HG03469 (cell line): Measurements from ENCODE around the gene TJAP1.

Experiments used
- ATAC-seq: cut with Tn5 transposase; IDR thresholded peaks from one replicate; pipeline ENCODE4 v1.9.1; 2021; ENCODE audit warnings: mild to moderate bottlenecking, moderate library complexity, moderate number of reproducible peaks; ENCODE audit not compliant: unreplicated experiment

TJAP1 gene

GRCh38 chr6:43502666-43503065, 25.3 kb downstream of the TJAP1 start:
- no peak for ATAC-seq

DNA sequence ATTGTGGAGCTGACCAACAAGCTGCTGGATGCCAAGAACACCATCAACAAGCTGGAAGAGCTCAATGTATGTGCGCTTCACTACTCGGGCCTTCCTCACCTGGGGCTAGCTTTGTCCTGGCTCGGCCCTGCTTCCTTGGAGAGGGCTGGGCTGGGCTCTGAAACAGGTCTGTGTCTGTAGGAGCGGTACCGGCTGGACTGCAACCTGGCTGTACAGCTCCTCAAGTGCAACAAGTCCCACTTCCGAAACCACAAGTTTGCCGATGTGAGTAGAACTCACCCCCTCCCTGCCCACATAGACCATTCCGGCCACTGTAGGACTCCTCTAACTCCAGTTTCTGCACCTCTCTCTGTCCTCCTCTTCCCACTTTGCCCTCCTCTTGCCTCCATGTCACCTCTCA, 26.1 kb downstream of the TJAP1 start:
- ATAC-seq: no peak

- ATAC-seq: no peak
Observed at GRCh38 chr6:43504756-43505593, 27.6 kb downstream of the TJAP1 start.

DNA sequence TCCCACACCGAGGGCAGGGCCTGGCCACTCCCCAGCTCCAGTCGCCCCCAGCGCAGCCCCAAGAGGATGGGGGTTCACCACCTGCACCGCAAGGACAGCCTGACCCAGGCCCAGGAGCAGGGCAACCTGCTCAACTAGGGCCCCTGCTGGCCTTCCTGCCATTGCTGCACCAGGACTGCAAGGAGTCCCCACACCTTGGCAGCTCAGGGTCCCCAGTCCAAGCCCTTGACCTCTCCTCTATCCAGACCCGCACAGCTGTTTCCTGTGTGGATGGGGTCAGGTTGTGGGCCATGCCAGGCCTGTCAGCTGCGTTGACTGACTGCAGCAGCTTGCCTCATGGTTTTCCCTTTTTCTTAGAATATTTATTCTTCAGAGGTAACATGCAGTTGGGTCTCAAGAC, 28.3 kb downstream of the TJAP1 start:
- ATAC-seq: no peak

DNA sequence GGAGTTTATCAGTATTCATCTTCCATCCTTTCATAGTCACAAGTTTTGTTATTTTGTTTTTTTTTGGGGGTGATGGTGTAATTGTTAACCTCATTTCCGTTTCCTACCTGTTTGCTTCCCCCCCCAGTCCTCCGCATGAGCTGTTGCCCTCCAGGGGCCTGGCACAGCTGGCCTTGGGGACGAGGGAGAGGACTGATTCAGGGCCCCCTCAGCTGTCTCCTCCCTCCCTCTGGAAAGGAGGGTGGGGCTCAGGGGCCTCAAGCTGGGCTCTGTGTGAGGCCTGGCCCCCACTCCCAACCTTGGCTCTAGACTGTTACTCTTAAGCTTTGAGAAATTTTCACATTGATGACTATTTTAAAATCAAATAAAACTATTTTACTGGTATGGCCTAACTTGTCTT, 28.8 kb downstream of the TJAP1 start:
- no peak for ATAC-seq

GRCh38 chr6:43506667-43507471, 29.5 kb downstream of the TJAP1 start:
- peak; percentile 30 for ATAC-seq

DNA sequence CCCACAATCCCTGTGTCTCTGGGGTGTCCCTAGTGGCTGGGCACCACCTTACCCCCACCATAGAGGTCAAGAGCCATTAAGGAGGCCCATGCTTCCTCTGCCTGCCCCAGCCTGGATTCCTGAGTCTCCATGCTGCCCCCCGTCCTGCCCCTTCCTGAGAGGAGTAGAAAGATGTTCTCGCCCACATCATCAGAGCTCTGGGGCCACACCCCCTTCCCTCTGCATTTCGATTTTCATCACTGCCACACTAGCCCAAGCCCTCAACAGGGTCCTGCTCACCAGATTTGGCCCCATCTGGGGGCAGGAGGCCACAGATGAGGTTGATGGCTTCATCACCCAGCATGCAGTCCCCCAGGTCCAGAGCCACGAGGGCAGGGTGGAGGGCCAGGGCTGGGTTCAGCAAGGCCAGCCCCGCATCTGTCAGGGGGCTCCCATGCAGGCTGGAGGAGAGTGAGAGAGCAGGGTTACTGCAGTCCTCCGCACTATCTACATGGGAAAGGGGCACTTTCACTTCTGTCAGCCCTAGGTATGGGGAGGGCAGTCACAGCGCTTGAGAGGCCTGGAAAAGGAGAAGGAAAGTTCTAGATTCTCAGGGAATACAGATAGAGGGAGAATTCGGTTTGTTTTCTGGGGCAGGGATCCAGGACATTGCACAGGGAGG, 31.2 kb downstream of the TJAP1 start:
- no peak for ATAC-seq

GRCh38 chr6:43509142-43509983, 32.0 kb downstream of the TJAP1 start:
- ATAC-seq: no peak

DNA sequence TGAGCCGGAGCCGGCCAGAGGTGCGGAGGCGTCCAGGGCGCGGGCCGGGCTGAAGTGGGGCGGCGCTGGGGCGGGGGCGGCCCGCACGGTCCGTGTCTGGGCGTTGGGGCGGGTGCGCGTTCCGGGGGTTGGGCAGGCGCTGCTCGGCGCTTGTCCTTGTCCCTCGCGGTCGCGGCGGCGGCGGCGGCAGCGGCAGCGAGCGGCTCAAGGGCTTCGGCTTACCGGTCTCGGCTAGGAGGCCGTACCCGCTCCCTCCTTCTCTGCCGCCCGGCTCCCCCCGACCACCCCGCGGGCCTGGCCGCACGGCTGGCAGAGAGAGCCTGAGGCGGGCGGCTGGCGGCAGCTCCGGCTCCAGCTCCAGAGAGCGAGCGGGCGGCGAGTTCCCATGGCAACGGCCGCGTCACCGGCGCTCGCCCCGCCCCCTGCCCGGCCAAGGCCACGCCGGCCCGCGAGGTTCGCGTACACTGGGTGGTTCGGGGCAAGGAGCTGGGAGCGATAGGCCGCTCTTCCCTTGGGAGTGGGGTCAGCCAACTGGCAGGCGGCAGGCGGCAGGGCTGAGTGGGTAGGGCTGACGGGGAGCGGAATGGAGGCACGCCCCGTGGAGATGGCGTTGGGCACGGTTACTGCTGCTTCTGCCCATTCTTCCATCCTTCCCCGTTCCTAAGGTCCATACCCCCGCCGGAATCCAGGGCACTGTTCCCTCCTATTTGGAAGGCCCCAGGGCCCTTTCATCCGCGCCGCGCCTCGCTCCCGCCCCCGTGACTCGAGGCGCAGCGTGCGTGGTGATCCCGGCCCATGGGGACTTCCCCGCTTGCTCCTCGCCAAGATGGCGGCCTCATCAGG, 32.8 kb downstream of the TJAP1 start, which contains the start of gene LRRC73:
TSS of gene LRRC73 (minus strand) at position 363 of the 843 bp plus-strand sequence. CDS start 561 bp downstream, outside the sequence.
- ATAC-seq: no peak

GRCh38 chr6:43510827-43511163, 33.4 kb downstream of the TJAP1 start:
- no peak for ATAC-seq

DNA sequence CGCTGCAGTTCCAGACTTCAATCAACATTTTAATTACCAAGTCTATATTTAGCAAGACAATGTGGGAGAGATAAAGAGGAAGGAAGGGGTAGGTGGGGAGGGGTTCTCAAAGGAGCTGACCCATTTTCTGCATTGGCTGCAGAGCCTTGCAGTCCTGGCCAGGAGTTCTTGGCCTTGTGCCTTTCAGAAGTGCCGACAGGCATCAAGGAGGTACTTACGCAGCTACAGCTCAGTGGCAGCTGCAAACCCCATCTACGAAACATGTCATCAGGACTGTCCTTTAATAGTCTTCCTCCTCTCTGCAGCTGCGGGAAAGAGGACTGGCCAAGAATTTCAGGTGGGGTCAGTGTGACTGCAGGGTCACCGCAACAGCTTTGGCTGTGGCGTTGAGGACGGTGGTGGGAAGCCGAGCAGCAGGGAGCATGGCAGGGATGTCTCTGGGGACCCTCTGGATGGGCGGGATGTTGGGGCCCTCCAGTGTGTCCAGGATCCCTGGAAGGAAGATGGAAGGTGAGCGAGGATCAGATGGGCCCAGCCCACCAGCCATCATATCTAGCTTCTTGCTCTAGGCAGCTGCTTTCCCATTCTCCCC, 34.5 kb downstream of the TJAP1 start:
- no peak for ATAC-seq

GRCh38 chr6:43515808-43516207, 38.4 kb downstream of the TJAP1 start:
- ATAC-seq: no peak

DNA sequence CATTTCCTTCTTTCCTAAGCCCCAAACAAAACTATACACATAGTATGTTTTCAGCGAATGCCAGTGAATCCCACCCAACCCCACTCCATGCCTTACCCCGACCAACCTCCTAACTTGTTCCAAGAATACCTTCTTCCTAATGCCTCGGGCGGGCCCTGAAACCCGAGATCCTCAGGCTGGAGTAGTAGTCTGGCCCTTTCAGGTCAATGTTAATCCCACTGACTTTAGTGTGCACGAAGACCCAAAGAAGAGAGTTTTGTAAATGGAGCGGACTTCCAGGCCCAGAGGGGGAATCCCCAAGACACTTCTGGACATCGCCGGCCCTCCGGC, 39.0 kb downstream of the TJAP1 start:
- ATAC-seq: peak; percentile 6

GRCh38 chr6:43516697-43517504, 39.5 kb downstream of the TJAP1 start, which contains the start of the genes POLR1C and YIPF3:
TSS of gene POLR1C (plus strand) at chr6:43517089. CDS start at chr6:43517110, 21 bp downstream.
TSS of gene YIPF3 (minus strand) at chr6:43516926. CDS start at chr6:43516807, 119 bp downstream.
- ATAC-seq: peak; percentile 73

- ATAC-seq: no peak
Observed at GRCh38 chr6:43517505-43518357, 40.4 kb downstream of the TJAP1 start.

DNA sequence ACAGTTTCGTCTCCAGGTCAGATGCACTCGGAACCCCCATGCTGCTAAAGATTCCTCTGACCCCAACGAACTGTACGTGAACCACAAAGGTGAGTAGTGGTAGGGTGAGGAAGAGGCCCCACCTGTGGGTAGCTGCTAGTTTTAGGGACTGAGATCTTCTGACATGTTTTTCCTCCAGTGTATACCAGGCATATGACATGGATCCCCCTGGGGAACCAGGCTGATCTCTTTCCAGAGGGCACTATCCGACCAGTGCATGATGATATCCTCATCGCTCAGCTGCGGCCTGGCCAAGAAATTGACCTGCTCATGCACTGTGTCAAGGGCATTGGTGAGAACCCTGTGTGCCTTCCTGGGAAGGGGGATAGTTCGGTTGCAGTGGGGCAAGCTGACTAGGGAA, 42.7 kb downstream of the TJAP1 start:
- no peak for ATAC-seq

GRCh38 chr6:43521836-43522235, 44.5 kb downstream of the TJAP1 start:
- no peak for ATAC-seq
